AML-193 (cell line): ENCODE measurements around the gene BCAP31.
"Not testable (repeated sequence)": the region's sequence is repeated elsewhere in the genome, so short reads cannot be mapped to it uniquely, and the experiment has no call there.

Source experiments
- DNase-seq, 2 experiments: peaks; one replicate each; lab custom pipeline; 2025; lab: John Stamatoyannopoulos, UW

The BCAP31 gene

GRCh38 chrX:153709726-153710674 is 14.2 kb downstream of the BCAP31 start:
- no peak for DNase-seq

DNA sequence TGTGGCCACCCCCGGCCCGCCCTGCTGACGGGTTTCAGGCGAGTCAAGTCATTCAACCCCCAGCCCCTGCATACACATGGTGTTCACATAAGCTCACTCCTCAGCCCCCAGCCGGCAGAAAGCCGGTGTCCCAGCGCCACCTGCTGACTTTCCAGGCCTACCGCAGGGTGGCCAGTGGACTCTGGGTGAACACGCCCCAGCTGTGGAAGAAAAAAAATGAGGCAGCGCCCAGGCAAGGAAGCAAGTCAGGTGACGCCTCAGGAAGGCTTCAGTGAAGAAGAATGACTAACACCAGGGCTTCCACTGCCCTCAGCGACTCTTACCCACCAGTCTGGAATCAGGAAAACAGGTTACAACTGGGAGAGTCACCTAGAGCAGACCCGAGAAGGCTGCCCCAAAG is 15.8 kb downstream of the BCAP31 start:
- peak; percentile 46 to 47 for DNase-seq

- no peak for DNase-seq
Observed at GRCh38 chrX:153707406-153707805, 16.8 kb downstream of the BCAP31 start.

DNA sequence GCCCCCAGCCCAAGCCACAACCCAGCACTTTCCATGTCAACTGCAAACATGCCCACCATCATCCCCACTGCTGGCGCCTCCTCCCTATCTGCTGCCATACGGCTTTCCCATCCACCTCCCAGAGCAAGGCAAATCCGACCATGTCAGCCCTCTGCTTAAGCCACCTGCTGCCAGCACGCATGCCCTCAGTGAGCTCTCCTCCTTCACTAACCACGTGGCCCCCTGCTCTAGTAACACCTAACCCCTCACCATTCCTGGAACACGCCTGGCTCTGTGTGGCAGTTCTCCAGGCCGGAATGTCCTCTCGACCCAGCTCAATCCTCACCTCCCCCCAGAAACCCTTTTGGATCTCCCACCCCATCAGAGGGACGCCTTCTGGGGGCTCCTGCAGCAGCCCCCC is 17.4 kb downstream of the BCAP31 start:
- no peak for DNase-seq

DNA sequence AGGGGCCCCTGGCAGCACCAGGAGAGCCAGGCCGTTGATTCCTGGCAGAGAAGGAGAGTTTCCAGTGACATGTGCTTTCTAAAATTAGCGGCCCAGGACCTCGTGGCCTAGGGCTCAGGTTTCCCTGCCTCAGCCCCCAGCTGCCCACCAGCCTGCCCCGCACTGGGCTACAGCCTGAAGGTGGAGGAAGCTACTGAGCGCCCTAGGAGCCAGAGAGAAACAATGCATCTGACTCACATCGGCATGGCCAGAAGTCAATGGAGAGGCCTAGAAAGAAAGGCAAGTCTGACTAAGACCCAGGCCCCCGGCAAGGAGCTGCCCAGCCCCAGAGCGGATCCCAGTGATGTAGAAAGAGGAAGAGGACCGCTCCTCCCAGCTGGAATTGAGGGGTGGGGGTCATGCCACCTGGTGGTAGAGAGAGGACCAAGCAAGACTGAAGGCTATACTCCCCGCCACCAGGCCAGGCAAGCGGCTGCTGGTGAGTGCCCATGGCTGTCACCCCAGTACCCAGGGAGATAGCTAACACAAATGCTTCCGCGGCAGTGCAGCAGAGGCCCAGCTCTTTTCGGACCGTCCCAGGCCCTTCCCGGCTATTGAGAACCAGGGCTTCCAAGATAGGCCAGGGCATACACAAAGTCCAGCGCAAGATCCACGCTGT is 18.7 kb downstream of the BCAP31 start:
- DNase-seq, result not testable (repeated sequence)

DNA sequence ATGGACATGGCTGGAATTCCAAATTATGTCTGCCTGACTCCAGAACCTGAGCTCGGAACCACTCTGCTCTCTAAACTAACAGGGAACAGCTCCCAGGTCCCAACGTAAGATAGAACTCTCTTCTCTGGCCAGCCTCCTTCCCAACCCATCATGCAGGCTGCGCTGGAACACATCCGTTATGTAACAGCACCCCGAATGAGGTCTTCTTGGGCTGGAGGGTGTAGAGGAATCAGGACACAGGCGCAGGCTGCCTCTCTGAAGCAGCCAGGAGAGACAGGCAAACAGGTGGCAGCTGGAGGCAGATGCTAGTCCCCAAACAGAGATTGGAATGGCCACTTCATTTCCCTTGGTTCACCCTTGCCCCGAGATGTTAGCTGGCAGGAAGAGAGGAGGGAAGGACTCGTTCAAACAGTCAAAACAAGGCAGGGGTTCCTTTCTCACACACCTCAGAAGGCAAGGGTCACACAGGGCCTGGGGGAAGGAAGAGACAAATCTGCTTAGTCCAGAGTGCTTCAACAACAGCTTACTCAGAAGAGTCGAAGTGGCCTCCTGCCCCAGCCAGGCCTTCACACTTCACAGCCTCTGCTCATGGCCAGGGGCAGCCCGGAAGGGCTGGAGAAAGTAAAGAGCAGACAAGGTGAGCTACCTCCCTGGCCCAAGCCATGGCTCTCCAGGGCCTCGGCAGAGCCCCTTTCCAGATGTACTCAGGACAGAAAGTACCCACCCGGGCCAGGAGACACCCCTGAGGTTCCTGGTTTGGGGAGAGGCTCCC is 19.4 kb downstream of the BCAP31 start:
- not testable (repeated sequence) for DNase-seq

DNA sequence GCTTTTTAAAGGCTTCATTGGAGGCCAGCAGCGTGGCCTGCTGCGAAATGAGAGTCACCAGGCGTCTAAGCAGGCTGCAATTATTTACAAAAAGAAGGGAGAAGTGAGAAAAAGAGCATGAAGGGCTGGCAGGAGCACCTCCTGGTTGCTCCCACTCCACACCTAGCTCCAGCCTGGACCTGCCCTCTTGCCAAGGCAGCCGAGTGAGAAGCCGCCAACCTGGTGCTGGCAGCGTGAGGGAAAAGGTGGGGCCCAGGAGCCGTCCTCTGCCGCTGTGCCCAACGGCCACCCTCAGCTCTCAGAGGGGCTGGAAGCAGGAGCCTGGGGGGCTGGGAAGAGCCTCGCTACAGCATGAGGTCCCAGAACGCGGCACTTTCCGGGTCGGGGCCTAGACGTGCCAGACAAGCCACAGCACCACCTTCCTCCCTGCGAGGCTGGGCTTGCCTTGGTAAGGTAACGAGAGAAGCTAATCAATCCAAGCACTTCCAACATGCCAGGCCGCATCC is 20.1 kb downstream of the BCAP31 start:
- DNase-seq, result no peak

DNA sequence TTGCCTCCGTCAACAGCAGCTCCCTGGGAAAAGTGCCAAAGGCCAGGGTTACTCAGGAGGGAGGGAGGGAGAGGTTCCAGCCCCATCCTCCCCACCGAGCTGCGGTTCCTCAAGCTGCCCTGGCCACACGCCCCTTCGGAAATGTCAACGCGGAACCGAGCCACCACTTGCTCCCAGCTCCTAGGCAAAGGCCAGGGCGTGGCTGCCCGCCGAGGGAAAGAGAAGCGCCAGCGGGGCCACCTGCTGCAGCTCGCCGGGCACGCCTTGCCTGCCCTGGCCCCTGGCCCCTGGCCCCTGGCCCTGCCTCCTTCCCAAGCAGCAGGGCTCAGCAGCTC is 21.2 kb downstream of the BCAP31 start:
- no peak for DNase-seq

GRCh38 chrX:153702336-153703035 is 21.7 kb downstream of the BCAP31 start:
- DNase-seq, result no peak

- no peak for DNase-seq
Observed at GRCh38 chrX:153701706-153702105, 22.5 kb downstream of the BCAP31 start.

GRCh38 chrX:153700967-153701366 is 23.2 kb downstream of the BCAP31 start:
- no peak for DNase-seq

DNA sequence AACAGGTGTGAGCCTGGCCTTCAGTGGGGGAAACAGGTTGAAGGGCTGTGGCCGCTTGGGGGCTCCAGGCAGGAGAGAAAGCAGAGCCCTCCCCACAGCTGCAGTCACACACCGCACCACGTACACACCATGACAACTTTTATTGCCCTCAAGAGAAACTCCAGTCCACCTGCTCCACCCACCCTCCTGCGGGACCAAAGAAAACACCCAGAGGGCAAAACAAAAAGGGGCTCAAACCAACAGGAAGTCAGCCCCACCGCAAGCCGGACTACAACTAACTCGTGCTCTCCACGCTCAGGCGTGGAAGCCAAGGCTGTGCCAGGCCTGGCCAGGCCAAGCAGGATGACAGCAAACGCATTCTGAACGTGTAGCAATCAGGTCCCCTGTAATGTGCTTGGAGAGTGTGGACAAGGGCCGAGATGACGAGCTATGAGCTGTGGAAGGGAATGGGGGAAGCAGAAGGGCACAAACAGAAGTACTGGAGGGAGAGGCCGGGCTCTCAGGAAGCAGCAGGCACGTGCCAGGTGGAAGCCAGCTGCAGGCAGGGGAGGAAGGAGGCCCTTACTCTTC is 23.7 kb downstream of the BCAP31 start:
- DNase-seq, result no peak

- not testable (repeated sequence) for DNase-seq
Observed at GRCh38 chrX:153699784-153700371, 24.3 kb downstream of the BCAP31 start.

DNA sequence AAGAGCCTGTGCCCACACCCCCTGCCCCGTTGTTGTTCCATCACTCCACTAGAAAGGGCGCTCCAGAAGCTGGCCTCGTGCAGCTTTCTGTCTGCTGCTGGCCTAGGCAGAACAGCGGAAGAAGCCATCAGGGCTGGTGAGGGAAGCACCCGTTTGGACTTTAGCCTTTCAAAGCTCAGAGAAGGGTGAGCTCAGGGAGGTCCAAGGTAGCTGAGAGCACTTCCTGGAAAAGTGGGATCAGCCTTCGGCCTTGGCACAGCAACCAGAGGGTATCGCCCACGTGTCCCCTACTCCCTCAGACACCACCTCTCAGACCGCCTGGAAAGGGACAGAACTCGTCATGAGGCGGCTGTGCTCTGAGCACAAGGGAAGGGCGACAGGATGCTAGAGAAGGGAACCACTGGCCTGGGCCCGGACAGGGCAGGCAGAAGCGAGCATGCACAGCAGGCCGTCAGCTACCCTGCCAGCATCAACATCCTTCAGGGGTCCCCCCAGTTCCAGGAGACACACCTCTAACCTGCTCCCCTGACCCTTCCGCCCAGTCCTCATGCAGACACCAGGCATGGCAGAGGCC is 24.9 kb downstream of the BCAP31 start:
- DNase-seq, result not testable (repeated sequence)

GRCh38 chrX:153697924-153698865 is 26.0 kb downstream of the BCAP31 start:
- DNase-seq, result no peak

DNA sequence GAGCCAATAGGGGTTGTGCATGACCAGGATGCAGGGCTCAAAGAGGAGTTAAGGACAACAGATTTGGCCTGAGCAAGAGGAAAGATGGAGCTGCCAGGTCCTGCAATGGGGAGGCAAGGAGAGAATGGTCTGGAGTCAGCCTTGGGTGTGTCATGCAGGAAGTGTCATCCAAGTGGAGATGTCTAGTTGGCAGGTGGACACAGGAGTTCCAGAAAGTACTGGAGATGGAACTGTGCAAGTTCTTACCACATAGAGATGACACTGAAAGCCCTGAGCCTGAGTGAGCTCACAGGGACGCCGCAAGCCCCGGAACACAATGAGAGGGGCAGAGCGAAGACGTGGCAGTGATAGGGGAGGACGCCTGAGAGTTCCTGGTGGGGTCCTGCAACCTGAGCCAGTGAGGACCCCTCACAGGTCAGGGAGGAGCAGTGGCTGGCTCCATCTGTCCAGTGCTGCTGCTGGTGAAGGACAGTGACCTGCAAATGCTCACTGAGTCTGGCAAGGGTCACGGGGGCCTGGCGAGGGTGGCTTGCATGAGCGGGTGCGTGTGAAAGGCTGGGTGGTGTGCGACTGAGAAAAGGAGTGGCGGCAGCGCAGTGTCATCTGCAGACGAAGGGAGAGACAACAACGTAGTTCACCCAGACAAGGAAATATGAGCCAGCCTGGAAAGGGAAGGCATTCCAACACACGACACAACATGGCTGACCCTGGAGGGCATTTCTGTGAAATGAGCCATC is 27.0 kb downstream of the BCAP31 start:
- DNase-seq, result not testable (repeated sequence)

- not testable (repeated sequence) for DNase-seq
Observed at GRCh38 chrX:153696538-153696937, 27.6 kb downstream of the BCAP31 start.

GRCh38 chrX:153696100-153696499 is 28.1 kb downstream of the BCAP31 start:
- DNase-seq, result no peak
